Dedifferentiated amniotic fluid mesenchymal stem cell (primary cell): ENCODE measurements around the gene TBC1D10A.

ENCODE experiments used
- DNase-seq: peaks from one replicate; pipeline ENCODE4 v3.0.0-alpha.2; 2016; ENCODE audit errors: extremely low spot score

TBC1D10A gene, protein sequence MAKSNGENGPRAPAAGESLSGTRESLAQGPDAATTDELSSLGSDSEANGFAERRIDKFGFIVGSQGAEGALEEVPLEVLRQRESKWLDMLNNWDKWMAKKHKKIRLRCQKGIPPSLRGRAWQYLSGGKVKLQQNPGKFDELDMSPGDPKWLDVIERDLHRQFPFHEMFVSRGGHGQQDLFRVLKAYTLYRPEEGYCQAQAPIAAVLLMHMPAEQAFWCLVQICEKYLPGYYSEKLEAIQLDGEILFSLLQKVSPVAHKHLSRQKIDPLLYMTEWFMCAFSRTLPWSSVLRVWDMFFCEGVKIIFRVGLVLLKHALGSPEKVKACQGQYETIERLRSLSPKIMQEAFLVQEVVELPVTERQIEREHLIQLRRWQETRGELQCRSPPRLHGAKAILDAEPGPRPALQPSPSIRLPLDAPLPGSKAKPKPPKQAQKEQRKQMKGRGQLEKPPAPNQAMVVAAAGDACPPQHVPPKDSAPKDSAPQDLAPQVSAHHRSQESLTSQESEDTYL

DNA sequence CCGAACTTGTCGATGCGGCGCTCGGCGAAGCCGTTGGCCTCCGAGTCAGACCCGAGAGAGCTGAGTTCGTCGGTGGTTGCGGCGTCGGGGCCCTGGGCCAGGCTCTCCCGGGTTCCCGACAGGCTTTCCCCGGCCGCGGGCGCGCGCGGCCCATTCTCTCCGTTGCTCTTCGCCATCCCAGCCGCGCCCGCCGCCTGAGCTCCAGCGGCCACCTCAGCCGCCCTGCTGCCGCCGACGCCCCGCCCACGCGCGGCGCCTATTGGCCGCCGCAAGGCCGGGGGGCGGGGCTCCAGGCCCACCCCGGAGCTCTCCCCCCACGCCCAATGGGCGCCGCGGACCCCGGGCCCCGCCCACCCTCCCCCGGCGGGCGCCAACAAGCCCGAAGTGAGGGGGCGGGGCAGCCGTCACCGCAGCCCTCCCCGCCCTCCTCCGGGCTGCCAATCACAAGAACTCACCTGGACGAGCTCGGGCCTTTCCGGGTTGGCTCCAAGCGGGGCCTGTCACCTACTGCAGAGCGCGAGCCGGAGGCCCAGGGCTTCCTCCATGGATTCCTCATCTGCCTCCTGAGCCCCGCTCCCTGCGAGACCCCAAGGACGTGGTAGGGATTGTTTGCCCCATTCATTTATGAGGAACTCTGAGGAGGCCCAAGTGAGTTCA, at the start of gene TBC1D10A:
Gene TBC1D10A (minus strand): TSS at position 236 of the 657 bp plus-strand sequence. CDS start 60 bp downstream, at position 176.
- DNase-seq: peak; percentile 70

DNA sequence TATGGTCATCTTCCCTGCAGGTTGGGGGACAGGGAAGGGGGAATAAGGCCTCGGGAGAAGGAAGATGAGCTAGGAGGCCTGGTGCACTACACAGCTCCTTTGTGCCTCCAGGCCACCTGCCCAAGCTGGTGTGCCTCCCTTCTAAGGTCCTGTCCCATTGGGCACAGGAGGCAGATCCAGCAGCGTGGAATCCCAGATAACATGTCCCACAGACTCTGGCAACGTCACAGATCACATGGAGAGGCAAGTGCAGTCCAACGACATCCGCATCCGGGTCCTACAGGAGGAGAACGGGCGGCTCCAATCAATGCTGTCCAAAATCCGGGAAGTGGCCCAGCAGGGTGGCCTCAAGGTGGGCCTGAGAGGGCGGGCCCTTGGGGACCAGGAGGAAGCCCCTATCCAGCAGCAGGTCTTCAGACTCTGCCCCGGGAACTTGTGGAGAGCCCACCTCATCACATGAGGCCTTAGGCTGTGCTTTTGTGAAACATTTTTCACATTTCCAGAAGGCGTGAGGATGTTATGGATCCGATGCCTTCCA, 48.6 kb upstream of the TBC1D10A start:
- no peak for DNase-seq

DNA sequence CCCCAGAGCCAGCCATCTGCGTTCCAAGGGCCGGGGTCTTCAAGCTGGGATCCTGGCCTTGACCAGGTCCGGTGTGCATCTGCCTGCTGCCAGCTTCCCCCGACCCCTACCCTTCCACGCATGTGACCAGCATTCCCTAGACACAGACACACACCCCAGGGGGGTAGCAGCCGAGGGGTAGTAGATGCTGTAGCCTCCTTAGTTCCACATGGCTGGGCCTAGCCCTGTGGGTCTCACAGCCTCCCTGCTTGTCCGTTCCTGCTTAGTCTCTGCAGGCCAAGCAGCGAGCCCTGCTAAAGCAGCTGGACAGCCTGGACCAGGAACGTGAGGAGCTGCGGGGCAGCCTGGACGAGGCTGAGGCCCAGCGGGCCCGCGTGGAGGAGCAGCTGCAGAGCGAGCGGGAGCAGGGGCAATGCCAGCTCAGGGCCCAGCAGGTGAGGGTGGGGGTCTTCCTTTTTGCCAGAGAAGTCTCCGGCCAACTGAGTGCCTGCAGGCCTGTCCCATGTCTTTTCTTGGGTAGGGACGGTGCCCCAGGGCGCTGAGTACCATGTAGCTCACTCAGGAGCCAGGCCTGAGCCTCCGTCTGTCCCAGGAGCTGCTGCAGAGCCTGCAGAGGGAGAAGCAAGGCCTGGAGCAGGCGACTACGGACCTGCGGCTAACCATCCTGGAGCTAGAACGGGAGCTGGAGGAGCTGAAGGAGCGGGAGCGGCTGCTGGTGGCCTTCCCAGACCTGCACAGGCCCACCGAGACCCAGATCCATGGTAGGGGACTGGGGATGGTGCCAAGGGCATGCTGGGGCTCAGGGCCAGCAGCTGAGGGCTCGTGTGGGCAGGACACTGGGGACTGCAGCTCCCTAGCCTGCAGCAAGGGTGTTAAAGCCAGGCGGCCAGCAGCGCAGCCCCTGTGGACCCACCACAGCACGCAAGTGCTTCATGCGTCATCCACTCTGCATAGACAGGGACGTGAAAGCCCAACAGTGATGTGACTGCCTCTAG, 46.9 kb upstream of the TBC1D10A start:
- no peak for DNase-seq

DNA sequence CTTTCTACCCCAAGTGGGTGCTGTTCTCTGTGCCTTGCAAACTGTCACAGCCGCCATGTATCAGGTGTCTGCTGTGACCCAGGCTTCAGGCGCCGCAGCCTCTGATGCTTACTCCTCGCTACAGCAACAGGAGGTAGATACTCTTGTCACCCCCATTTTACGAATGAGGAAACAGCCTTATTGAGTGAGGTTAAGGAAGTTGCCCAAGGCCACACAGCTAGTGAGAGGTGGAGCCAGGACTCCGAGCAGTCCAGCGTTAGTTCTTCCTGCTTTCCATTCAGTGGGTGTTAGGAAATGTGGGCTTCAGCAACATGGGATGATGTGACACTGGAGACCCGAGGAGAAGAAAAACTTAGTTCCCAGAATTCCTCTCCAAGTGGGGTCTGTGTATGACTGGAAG, 46.2 kb upstream of the TBC1D10A start:
- DNase-seq: no peak

DNA sequence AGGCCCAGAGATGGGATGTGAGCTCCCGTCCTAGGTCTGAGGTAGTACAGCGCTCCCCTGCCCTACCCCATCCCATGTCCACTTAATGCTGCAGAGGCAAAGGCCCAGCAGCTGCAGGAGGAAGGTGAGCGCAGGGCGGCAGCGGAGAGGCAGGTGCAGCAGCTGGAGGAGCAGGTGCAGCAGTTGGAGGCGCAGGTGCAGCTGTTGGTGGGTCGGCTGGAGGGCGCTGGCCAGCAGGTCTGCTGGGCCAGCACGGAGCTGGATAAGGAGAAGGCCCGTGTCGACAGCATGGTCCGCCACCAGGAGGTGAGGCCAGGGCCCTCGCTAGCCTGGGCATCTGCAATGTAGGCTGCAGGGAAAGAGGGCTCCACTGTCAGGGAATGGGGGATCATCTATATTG, 45.2 kb upstream of the TBC1D10A start:
- DNase-seq: no peak

DNA sequence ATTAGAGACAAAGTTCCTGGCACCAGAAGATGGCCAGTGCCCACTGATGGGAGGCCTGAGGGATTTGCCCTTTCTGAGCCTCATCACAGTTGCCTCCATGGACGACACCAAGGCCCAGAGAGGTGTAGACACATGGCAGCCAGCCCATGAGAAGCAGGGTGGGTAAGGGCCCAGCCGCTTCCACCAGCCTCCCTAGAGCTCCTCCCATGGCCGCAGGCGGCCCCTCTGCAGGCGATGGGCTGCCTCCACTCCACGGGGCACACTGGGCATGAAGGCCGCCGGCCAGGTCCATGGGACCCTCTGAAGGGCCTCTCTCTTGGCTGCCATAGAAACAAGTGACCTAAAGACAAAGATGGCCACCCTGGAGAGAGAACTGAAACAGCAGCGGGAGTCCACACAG, 44.6 kb upstream of the TBC1D10A start:
- DNase-seq: no peak

DNA sequence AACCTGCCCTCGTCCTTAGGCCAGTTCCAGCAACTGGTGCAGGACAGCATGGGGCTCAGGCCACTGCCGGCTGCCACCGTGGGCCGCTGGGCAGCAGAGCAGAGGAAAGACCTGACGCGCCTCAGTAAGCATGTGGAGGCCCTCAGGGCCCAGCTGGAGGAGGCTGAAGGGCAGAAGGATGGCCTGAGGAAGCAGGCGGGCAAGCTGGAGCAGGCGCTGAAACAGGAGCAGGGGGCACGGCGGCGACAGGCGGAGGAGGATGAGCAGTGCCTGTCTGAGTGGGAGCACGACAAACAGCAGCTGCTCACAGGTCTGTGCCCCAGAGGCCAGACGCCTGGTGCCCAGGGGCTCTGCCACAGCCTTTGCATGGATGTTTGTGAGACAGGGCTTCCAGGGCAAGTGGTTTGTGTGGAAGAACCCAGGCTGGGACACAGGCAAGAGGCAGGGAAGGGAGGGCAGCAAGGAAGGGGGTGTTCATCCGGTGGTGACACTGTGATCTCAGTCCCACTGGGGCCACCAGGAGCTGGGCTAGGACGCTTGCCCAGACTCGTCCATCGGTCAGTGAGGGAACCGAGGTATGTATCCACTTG, 44.0 kb upstream of the TBC1D10A start:
- DNase-seq: no peak

DNA sequence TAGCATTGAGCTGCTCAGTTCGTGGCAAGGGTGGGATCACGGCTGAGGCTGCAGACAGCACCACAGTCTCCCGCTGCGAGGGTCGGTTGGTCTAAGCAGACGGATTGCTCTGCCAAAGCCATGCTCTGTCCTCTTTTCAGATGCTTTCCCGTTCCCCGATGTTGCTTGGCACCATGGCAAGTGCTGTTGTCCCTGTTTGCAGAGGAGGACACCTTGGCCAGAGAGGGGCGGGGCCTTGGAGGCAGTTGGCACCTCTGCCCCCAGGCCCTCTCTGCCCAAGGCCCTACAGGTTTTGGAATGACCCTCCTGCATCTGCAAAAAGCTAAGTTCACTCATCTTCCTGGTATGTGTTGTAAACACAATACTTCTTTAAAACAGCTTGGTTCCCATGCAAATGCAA, 41.7 kb upstream of the TBC1D10A start:
- no peak for DNase-seq

DNA sequence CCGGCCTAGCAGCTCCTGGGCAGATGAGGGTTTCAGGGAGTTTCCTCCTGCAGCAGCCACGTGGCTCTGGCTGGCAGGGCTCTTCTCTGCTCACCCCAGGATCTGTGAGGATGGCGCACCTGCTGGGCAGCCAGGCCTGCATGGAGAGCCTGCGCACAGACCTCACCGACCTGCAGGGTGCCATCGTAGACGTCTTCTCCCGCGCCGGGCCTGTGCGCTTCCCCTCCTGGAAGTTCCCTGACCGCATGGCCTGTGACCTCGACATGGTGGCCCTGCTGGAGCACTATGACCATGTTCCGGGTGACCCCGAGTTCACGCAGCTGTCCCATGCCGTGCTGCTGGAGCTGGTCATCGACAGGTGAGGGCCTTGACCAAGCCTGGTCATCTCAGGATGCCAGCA, 39.1 kb upstream of the TBC1D10A start:
- DNase-seq: no peak

DNA sequence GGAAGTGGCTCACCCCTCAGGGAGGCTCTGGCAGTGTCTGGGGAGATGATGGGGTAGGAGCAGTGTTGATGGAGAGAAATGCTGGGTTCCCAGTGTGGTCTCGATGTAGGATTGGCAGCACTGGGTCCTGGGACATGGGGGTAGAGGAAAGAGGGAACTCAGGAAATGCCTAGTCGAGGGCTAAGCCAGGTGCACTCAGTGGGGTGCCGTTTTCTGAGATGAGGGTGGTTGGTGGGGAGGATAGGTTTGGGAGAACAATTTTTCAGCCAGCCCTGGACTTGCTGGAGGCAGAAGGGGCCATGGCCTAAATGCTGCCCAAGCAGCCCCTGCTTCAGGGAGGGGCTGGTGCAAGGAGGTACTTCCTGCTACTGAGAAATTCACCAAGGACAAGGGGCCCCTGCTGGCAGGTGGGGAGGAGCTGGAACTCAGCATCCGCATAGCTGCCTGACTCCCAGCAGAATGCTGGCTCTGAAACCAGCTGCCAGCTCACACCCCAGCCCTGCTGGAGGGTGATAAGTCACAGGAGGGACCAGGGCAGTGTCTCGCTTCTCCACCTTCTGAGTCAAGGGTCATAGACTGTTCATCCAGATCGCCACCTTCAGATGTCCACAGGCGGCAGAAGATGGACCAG, 36.0 kb upstream of the TBC1D10A start:
- no peak for DNase-seq

DNA sequence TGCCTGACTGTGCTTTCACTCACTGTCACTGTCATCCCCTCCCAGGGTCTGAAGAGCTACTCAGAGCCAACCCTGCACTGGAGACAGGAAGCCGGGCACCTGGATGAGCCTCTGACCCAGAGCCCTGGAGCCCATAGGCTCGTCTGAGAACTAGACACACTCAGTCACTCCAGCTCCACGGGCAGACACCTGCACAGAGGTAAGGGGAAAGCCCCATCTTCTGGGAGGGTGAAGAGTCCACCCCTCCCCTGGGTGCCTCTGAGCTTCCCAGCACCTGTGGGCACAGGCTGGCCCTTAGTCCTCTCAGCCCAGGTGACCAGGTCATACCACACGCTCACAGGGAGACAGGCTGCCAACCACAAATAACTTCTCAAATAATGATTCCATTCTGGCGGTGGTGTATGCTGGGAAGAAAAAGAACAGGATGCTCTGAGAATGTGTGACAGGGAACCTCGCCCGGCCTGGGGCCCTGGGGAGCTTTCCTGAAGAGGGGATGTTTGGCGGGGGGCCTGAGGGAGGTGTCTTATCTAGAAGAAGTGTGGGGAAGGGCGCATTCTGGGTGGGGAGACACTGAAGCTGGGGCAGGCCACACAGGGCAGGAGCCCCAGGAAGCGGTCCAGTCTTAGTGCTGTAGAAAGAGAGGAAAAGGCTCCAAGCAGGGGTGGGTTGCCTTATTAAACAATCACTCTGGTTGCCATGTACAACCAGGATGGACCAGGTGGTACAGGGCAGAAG, 35.3 kb upstream of the TBC1D10A start:
- DNase-seq: no peak

DNA sequence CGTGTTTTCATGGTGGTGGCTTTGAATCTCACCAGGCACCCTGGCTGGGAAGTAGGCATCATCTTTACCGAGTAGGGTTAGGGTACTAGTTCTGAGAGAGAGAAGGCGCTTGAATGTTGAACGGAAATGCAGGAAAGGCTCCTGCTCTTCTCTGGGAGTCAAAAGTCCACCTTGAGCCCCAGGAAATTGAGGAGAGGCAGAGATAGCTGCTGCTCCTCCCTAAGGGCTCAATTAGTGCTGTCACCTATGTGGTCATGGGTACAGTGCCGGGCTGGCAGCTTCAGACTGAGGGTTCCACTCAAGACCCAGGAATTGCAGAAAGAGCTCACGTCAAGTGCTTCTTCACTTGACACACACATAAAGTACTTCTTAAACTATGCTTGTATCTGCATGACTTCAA, 31.8 kb upstream of the TBC1D10A start:
- DNase-seq: no peak

DNA sequence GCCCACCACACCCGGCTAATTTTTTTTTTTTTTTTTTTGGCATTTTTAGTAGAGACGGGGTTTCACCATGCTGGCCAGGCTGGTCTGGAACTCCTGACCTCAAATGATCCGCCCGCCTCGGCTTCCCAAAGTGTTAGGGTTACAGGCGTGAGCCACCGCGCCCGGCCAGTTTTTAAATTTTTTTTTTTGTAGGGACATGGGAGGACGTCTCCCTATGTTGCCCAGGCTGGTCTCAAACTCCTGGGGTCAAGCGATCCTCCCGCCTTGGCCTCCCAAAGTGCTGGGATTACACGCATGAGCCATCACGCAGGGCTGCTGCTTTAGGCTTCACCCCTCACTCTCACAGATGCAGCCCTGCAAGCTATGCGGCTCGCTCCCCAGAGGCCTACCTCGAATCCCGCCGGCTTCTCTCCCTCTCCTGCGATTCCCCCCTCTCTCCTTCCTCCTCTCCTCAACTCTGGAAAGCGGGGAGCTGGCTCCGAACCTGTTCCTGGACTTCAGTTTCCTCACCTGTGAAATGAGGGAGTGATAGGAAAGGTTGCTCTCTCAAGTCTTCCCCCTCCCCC, 31.0 kb upstream of the TBC1D10A start:
- no peak for DNase-seq

DNA sequence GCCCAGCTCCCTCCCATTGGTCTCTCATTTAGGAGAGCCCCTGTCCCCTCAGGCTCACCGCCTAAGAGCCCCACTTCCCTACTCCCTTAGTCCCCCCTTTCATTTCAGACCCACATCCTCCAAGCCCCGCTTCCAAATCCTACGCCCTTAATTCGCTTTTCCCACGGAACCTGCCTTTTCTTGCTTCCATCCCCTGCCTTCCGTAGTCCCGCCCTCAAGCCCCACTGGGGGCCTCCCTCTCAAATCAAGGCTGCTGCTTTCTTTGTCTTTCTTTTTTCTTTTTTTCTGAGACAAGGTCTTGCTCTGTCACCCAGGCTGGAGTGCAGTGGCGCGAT, 30.5 kb upstream of the TBC1D10A start:
- peak; percentile 18 for DNase-seq

DNA sequence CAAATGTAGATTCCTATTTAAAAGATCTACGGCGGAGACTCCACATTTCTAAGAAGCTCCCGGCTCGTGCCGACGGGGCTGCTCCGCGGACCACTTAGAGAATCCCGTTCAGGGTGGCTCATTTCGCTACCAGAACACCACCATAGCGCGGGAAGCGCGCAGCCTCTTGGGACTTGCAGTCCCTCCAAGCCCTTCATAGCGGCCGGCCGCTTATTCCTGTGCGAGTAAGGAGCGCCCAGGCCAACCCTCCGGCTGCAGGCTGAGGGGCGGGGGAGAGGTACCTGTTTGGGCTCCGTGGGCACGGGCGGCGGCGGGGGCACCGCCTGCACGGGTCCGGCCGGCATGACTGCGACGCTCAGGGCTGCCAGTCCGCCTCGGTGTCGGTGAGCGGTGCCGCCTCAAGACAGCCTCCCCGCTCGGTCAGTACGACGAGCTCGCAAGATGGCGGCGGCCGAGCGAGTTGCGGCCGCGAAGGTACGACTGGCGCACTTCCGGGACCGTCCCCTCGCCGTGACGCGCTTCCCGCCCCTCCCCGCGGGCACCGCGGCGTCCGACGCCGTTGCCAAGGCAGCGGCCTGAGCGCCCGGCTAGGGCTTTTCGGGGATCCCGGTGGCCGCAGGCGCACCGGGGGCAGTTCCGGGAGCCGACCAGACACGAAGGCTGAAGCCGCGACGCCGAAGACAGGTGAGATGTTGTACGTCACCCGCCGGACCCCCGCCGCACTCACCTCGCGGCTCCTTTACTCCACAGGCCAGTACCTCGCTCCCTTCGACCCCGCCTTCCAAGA, 29.9 kb upstream of the TBC1D10A start, which contains the start of the genes CCDC157 and SF3A1:
Gene CCDC157 (plus strand): TSS at position 559 of the 787 bp plus-strand sequence. CDS start 8,994 bp downstream, outside the sequence.
Gene SF3A1 (minus strand): TSS at position 446 of the 787 bp plus-strand sequence. CDS start 102 bp downstream, at position 344.
- DNase-seq: peak; percentile 81

DNA sequence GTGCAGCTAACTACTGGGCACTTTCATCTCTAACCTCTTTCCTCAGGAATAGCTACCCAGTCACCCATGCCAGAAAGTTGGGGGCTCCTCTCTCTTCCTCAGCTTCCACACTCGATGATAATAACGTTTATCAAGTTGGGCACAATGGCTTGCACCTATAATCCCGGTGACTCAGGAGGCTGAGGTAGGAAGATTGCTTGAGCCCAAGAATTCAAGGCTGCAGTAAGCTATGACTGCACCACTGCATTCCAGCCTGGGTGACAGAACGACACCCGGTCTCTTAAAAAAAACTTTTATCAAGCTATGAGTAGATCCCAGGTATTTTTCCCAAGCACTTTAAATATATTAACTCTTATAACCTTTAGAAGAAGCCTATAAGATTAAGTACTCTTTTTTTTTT, 27.9 kb upstream of the TBC1D10A start:
- DNase-seq: no peak

DNA sequence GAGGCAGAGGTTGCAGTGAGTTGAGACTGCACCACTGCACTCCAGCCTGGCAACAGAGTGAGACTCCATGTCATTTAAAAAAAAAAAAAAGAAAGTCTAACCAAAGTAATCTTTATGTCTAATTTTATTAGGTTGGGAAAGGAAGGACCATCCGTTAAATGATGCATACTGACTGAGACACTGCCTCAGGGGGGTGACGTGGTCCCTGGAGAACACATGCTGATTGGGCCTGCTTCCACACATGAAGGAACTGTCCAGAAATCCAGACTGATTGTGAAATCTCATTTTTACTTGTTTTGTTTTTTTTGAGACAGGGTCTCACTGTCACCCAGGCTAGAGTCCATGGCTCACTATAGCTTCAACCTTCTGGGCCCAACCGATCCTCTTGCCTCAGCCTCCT, 24.5 kb upstream of the TBC1D10A start:
- DNase-seq: no peak

DNA sequence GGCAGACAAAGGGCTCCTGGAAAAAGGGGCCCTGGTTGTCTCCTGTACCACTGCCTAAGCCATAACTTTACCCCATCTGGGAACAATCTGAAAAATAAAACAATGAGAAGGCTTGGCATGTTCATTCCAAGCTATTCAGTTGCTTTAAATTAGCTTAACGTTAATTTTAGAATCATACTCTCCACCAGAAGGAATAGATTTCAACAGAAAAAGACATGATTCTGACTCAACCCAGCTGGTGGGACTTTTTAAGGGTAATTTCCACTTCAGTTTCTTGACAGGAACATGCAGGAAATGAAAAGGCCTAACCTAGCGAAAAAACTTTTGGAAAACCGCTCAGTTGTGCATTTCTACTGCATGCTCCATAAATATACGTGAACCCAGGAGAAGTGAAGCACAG, 22.1 kb upstream of the TBC1D10A start:
- DNase-seq: peak; percentile 60

DNA sequence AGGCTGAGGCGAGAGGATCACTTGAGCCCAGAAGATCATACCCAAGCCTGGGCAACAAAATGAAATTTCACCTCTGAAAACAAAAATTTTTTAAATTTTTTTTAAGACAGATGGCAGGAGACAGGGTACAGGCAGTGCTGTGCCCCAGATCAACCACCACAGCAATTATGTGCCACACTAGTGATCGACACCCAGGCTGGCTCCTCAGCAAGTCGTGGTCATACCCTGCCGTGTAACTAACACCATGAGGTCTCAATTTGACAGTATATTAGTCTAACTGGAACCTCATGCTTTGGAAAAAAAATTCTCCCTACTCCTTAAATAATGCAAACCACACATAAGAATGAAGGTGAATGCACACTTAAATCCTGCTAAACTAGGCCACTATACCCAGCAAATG, 21.7 kb upstream of the TBC1D10A start:
- no peak for DNase-seq
